GM15510 (cell line): ENCODE measurements around the gene LHFPL3.

Experiments
- POLR2A ChIP-seq: IDR thresholded peaks from 3 replicates; pipeline ENCODE4 v1.6.1; 2011; ENCODE audit warnings: borderline replicate concordance; ENCODE audit not compliant: insufficient read length; ENCODE audit errors: extremely low read depth

Gene LHFPL3

GRCh38 chr7:104524853-104525252, 196.4 kb downstream of the LHFPL3 start:
- TF ChIP-seq POLR2A: no peak

- TF ChIP-seq POLR2A: no peak
These were observed 199.7 kb downstream of the LHFPL3 start for GRCh38 chr7:104528142-104528541.

GRCh38 chr7:104529567-104529966, 201.2 kb downstream of the LHFPL3 start:
- TF ChIP-seq POLR2A: no peak

- TF ChIP-seq POLR2A: no peak
These were observed 201.8 kb downstream of the LHFPL3 start for GRCh38 chr7:104530251-104530650.

GRCh38 chr7:104534149-104534548, 205.7 kb downstream of the LHFPL3 start:
- TF ChIP-seq POLR2A: no peak

GRCh38 chr7:104535841-104536240, 207.4 kb downstream of the LHFPL3 start:
- TF ChIP-seq POLR2A: no peak

- no peak for TF ChIP-seq POLR2A
These were observed 208.6 kb downstream of the LHFPL3 start for GRCh38 chr7:104536956-104537355.

- TF ChIP-seq POLR2A: no peak
These were observed 209.7 kb downstream of the LHFPL3 start for GRCh38 chr7:104538152-104538551.

GRCh38 chr7:104541897-104542296, 213.5 kb downstream of the LHFPL3 start:
- no peak for TF ChIP-seq POLR2A

- TF ChIP-seq POLR2A: no peak
These were observed 220.5 kb downstream of the LHFPL3 start for GRCh38 chr7:104548861-104549260.

GRCh38 chr7:104550362-104550761, 222.0 kb downstream of the LHFPL3 start:
- TF ChIP-seq POLR2A: no peak

- no peak for TF ChIP-seq POLR2A
These were observed 222.8 kb downstream of the LHFPL3 start for GRCh38 chr7:104551226-104551625.

GRCh38 chr7:104552102-104552501, 223.7 kb downstream of the LHFPL3 start:
- no peak for TF ChIP-seq POLR2A

GRCh38 chr7:104553074-104553473, 224.7 kb downstream of the LHFPL3 start:
- no peak for TF ChIP-seq POLR2A

GRCh38 chr7:104569751-104570150, 241.3 kb downstream of the LHFPL3 start:
- TF ChIP-seq POLR2A: no peak

GRCh38 chr7:104572554-104572953, 244.2 kb downstream of the LHFPL3 start:
- TF ChIP-seq POLR2A: no peak

GRCh38 chr7:104584620-104585019, 256.2 kb downstream of the LHFPL3 start:
- no peak for TF ChIP-seq POLR2A
